ENCODE results near the gene CYP4A11. TPM values are rescaled to one million over a fixed set of nuclear protein-coding genes. Genes with fewer than 3 reads are reported as not detected.
"Not testable (repeated sequence)": the region's sequence is repeated elsewhere in the genome, so short reads cannot be mapped to it uniquely, and the experiment has no call there.

CYP4A11 gene
- total RNA-seq, 1 donor from 2014 or later: not detected

GRCh38 chr1:46931151-46931550 lies 10.1 kb downstream of the CYP4A11 start:
- Mint-ChIP-seq H3K4me3 (ENCODE audit: low read depth) (no peak overlapping the region), H3K9me3 (ENCODE audit: low read depth) (no peaks in the 10 kb centered on the region), H3K36me3 (ENCODE audit: insufficient read depth) (no peaks in the 10 kb centered on the region), H3K27ac (no peak overlapping the region), H3K4me1 (ENCODE audit: low read depth) (peaks cover 18% of the 10 kb centered on the region), H3K27me3 (no peaks in the 10 kb centered on the region)
- TF ChIP-seq CTCF (IDR thresholded peaks at IDR 0.05; ENCODE audit: unreplicated experiment): no peak
- no peak for DNase-seq (ENCODE audit: low spot score, unreplicated experiment)

- Mint-ChIP-seq H3K4me3 (ENCODE audit: low read depth) (no peak overlapping the region), H3K4me1 (ENCODE audit: low read depth) (peaks cover 18% of the 10 kb centered on the region), H3K27me3 (no peaks in the 10 kb centered on the region), H3K9me3 (ENCODE audit: low read depth) (peaks cover 15% of the 10 kb centered on the region), H3K27ac (no peak overlapping the region), H3K36me3 (ENCODE audit: insufficient read depth) (peaks cover 1% of the 10 kb centered on the region)
- no peak for TF ChIP-seq CTCF (IDR thresholded peaks at IDR 0.05; ENCODE audit: unreplicated experiment)
- DNase-seq (ENCODE audit: low spot score, unreplicated experiment): no peak
Measured at GRCh38 chr1:46927249-46927835, 13.9 kb downstream of the CYP4A11 start.

- H3K4me1 Mint-ChIP-seq (ENCODE audit: low read depth): no peaks in the 10 kb centered on the region
- H3K36me3 Mint-ChIP-seq (ENCODE audit: insufficient read depth): peaks cover 3% of the 10 kb centered on the region
- no peaks in the 10 kb centered on the region for H3K27me3 Mint-ChIP-seq
- DNase-seq (ENCODE audit: low spot score, unreplicated experiment): no peak
- H3K9me3 Mint-ChIP-seq (ENCODE audit: low read depth): peaks cover 20% of the 10 kb centered on the region
- no peak for TF ChIP-seq CTCF (IDR thresholded peaks at IDR 0.05; ENCODE audit: unreplicated experiment)
- no peak overlapping the region for H3K27ac Mint-ChIP-seq
- H3K4me3 Mint-ChIP-seq (ENCODE audit: low read depth): no peak overlapping the region
Measured at GRCh38 chr1:46910790-46911189, 30.5 kb downstream of the CYP4A11 start.

- Mint-ChIP-seq H3K4me1 (ENCODE audit: low read depth) (peaks cover 6% of the 10 kb centered on the region), H3K36me3 (ENCODE audit: insufficient read depth) (peaks cover 5% of the 10 kb centered on the region), H3K9me3 (ENCODE audit: low read depth) (peaks cover 29% of the 10 kb centered on the region), H3K4me3 (ENCODE audit: low read depth) (no peak overlapping the region), H3K27me3 (no peaks in the 10 kb centered on the region), H3K27ac (no peak overlapping the region)
- TF ChIP-seq CTCF (IDR thresholded peaks at IDR 0.05; ENCODE audit: unreplicated experiment): no peak
- DNase-seq (ENCODE audit: low spot score, unreplicated experiment): no peak
Measured at GRCh38 chr1:46903481-46903880, 37.8 kb downstream of the CYP4A11 start.

- H3K36me3 Mint-ChIP-seq (ENCODE audit: insufficient read depth): peaks cover 2% of the 10 kb centered on the region
- H3K9me3 Mint-ChIP-seq (ENCODE audit: low read depth): peaks cover 17% of the 10 kb centered on the region
- DNase-seq (ENCODE audit: low spot score, unreplicated experiment): no peak
- H3K4me3 Mint-ChIP-seq (ENCODE audit: low read depth): no peak overlapping the region
- TF ChIP-seq CTCF (IDR thresholded peaks at IDR 0.05; ENCODE audit: unreplicated experiment): no peak
- peaks cover 7% of the 10 kb centered on the region for H3K4me1 Mint-ChIP-seq (ENCODE audit: low read depth)
- H3K27ac Mint-ChIP-seq: no peak overlapping the region
- H3K27me3 Mint-ChIP-seq: no peaks in the 10 kb centered on the region
Measured at GRCh38 chr1:46900401-46900800, 40.9 kb downstream of the CYP4A11 start.

- not testable (repeated sequence) for DNase-seq (ENCODE audit: low spot score, unreplicated experiment); H3K4me3 Mint-ChIP-seq (ENCODE audit: low read depth); H3K27ac Mint-ChIP-seq; H3K9me3 Mint-ChIP-seq (ENCODE audit: low read depth); H3K27me3 Mint-ChIP-seq; H3K36me3 Mint-ChIP-seq (ENCODE audit: insufficient read depth); H3K4me1 Mint-ChIP-seq (ENCODE audit: low read depth)
Measured at GRCh38 chr1:46881656-46882055, 59.6 kb downstream of the CYP4A11 start.

All from progenitor cell of endocrine pancreas (in vitro differentiated cells).